ENCODE measurements around the gene GLMP.
A peak's percentile ranks its signal among the peaks of the same experiment; 100 is the strongest.

Gene GLMP

DNA sequence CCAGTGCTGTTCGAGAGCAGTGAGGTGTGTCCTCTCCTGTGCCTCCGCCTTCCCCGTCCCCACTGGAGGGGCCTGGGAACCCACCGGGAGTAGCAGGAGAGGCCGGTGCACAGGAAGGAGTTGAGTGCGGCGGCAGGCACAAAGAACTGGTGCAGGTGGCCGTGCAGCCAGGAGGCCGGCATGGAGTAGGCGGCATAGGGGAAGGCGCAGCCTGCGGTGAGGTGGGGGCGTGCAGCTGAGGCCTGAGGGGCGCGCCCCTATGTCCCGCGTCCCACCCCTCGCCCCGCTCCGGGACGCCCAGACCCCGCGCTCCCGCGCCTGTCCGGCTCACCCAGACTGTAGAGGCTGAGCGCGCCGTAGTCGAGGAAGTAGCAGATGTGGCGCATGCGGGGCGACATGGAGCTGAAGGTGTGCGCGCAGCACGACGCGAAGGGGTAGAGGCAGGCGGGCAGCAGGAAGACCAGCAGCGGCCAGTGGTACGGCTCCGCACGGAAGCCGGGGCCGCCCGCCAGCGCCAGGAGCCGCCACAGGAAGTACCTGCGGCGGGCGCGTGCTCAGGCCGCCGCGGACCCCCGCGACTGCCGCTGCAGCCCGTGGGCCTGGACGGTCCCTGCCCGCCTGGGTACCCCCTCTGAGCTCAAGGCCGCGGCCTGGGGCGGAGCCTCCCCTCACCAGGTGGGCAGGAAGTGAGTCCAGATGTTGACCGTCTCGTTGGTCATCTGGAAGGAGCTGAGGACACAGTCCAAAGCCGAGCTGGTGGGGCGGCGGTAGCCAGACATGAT lies 49.8 kb downstream of the GLMP start:
- TF ChIP-seq FOXP2 (optimal IDR thresholded peaks at IDR 0.05; ENCODE audit: borderline replicate concordance, extremely low read depth, extremely low read length, insufficient read depth): peak; percentile 9
- no peak for TF ChIP-seq POLR2AphosphoS5 (IDR thresholded peaks at IDR 0.05; ENCODE audit: low read depth, low read length)
- TF ChIP-seq SIN3A (IDR thresholded peaks at IDR 0.05; ENCODE audit: borderline replicate concordance, insufficient read depth, low read length): no peak
- TF ChIP-seq TAF1 (IDR thresholded peaks at IDR 0.05; ENCODE audit: borderline replicate concordance, insufficient read depth, low read length): no peak
- TF ChIP-seq, protein P1, sequence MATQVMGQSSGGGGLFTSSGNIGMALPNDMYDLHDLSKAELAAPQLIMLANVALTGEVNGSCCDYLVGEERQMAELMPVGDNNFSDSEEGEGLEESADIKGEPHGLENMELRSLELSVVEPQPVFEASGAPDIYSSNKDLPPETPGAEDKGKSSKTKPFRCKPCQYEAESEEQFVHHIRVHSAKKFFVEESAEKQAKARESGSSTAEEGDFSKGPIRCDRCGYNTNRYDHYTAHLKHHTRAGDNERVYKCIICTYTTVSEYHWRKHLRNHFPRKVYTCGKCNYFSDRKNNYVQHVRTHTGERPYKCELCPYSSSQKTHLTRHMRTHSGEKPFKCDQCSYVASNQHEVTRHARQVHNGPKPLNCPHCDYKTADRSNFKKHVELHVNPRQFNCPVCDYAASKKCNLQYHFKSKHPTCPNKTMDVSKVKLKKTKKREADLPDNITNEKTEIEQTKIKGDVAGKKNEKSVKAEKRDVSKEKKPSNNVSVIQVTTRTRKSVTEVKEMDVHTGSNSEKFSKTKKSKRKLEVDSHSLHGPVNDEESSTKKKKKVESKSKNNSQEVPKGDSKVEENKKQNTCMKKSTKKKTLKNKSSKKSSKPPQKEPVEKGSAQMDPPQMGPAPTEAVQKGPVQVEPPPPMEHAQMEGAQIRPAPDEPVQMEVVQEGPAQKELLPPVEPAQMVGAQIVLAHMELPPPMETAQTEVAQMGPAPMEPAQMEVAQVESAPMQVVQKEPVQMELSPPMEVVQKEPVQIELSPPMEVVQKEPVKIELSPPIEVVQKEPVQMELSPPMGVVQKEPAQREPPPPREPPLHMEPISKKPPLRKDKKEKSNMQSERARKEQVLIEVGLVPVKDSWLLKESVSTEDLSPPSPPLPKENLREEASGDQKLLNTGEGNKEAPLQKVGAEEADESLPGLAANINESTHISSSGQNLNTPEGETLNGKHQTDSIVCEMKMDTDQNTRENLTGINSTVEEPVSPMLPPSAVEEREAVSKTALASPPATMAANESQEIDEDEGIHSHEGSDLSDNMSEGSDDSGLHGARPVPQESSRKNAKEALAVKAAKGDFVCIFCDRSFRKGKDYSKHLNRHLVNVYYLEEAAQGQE (IDR thresholded peaks at IDR 0.05; ENCODE audit: insufficient read depth in 1 of 2, low read depth in 2 of 2, low read length in 2 of 2): no peak

DNA sequence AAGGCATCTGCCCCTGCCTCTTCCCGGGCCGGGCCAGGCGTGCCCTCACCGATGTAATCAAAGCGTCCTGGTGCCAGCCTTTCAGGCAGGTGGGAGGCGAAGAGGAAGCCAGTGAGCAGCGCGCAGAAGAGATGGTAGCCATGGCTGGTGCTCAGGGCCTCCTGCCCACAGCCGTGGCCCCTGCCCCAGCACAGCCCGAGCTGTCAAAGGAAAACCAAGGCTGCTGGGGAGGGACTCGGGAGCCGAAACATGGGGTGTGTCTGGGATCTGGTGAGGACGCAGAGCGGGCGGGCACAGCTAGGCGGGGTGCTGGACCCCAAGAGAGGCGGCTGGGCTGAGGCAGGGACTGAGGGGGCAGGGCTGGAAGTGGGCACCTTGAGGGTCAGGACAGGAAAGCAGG lies 50.8 kb downstream of the GLMP start:
- TF ChIP-seq, protein P1 (IDR thresholded peaks at IDR 0.05; ENCODE audit: insufficient read depth in 1 of 2, low read depth in 2 of 2, low read length in 2 of 2): no peak
- TF ChIP-seq TAF1 (IDR thresholded peaks at IDR 0.05; ENCODE audit: borderline replicate concordance, insufficient read depth, low read length) (no peak), FOXP2 (optimal IDR thresholded peaks at IDR 0.05; ENCODE audit: borderline replicate concordance, extremely low read depth, extremely low read length, insufficient read depth) (no peak), POLR2AphosphoS5 (IDR thresholded peaks at IDR 0.05; ENCODE audit: low read depth, low read length) (no peak), SIN3A (IDR thresholded peaks at IDR 0.05; ENCODE audit: borderline replicate concordance, insufficient read depth, low read length) (no peak)

DNA sequence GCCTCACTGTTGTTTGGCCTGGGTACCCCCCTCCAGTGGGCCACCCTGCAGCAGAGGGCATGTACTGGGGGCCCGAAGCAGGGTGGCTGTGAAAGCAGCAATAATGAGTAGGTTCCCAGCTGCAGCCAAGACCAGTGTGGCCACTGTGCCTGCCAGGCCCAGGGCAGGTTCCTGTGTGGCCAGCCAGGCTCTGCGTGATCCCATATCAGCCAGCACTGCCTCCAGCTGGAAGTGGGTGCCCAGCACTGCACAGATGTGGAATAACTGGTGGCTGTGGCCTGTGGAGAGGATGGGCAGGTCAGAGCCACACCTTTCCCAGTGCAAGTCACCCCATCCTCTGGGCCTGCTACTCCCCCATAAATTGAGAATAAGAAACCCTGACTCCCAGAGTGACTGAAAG lies 51.4 kb downstream of the GLMP start:
- no peak for TF ChIP-seq SIN3A (IDR thresholded peaks at IDR 0.05; ENCODE audit: borderline replicate concordance, insufficient read depth, low read length)
- TF ChIP-seq TAF1 (IDR thresholded peaks at IDR 0.05; ENCODE audit: borderline replicate concordance, insufficient read depth, low read length): no peak
- no peak for TF ChIP-seq POLR2AphosphoS5 (IDR thresholded peaks at IDR 0.05; ENCODE audit: low read depth, low read length)
- no peak for TF ChIP-seq FOXP2 (optimal IDR thresholded peaks at IDR 0.05; ENCODE audit: borderline replicate concordance, extremely low read depth, extremely low read length, insufficient read depth)
- TF ChIP-seq, protein P1 (IDR thresholded peaks at IDR 0.05; ENCODE audit: insufficient read depth in 1 of 2, low read depth in 2 of 2, low read length in 2 of 2): no peak

DNA sequence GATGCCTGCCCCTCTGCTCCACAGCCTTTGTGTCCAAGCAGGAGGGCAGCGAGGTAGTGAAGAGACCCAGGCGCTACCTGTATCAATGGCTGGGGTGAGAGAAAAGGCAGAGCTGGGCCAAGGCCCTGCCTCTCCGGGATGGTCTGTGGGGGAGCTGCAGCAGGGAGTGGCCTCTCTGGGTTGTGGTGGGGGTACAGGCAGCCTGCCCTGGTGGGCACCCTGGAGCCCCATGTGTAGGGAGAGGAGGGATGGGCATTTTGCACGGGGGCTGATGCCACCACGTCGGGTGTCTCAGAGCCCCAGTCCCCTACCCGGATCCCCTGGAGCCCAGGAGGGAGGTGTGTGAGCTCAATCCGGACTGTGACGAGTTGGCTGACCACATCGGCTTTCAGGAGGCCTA lies 52.7 kb downstream of the GLMP start:
- no peak for TF ChIP-seq TAF1 (IDR thresholded peaks at IDR 0.05; ENCODE audit: borderline replicate concordance, insufficient read depth, low read length)
- no peak for TF ChIP-seq SIN3A (IDR thresholded peaks at IDR 0.05; ENCODE audit: borderline replicate concordance, insufficient read depth, low read length)
- TF ChIP-seq, protein P1 (IDR thresholded peaks at IDR 0.05; ENCODE audit: insufficient read depth in 1 of 2, low read depth in 2 of 2, low read length in 2 of 2): no peak
- TF ChIP-seq FOXP2 (optimal IDR thresholded peaks at IDR 0.05; ENCODE audit: borderline replicate concordance, extremely low read depth, extremely low read length, insufficient read depth): no peak
- TF ChIP-seq POLR2AphosphoS5 (IDR thresholded peaks at IDR 0.05; ENCODE audit: low read depth, low read length): no peak
